Measurements from ENCODE around the gene PIGP. TPM values are rescaled to one million over a fixed set of nuclear protein-coding genes. Genes with fewer than 3 reads are reported as not detected.

PIGP gene
- total and polyA plus RNA-seq, 12 donors: 7.3 to 236 (median 49.4) TPM

DNA sequence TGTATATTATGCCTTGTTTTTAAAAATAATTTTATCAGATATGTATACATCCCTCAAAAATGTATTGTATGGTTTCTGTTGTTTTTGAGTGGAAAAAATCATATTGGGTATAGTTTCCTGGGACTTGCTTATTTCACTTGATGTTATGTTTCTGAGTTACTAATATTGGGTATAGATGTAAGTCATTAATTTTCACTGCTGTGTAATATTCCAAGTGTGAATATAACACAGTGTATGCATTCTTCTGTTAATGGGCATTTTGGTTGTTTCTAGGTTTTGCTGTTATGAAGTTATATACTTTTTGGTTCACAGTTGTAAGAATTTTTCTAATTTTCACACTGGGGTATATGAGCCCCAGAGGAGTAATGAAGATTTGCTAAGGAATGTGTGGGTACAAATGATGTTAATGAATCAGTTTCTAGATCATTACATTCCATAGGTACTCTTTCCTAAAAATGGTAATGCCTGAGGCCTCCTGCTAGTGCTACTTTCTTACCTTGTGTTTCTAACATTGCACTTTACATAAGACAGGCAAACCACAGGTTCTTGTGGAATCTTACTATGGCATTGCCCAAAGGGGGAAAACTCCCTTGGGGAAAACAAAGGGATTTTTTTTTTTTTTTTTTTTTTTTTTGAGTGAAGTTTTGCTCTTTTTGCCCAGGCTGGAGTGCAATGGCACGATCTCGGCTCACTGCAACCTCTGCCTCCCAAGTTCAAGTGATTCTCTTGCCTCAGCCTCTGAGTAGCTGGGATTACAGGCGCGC, 3.4 kb upstream of the PIGP start:
- intact Hi-C loops (cut with DNase I): no loop called here
- H3K9me3 ChIP-seq (replicated peaks in 1 of 3): no peaks in the 10 kb centered on the region
- H3K4me3 ChIP-seq: no peak overlapping the region
- no peaks in the 10 kb centered on the region for H3K27me3 ChIP-seq
- no peak overlapping the region for H3K27ac ChIP-seq
- no peaks in the 10 kb centered on the region for H3K36me3 ChIP-seq (replicated peaks in 1 of 2)
- TF ChIP-seq POLR2A (IDR thresholded peaks at IDR 0.05): no peak
- TF ChIP-seq, protein P1, sequence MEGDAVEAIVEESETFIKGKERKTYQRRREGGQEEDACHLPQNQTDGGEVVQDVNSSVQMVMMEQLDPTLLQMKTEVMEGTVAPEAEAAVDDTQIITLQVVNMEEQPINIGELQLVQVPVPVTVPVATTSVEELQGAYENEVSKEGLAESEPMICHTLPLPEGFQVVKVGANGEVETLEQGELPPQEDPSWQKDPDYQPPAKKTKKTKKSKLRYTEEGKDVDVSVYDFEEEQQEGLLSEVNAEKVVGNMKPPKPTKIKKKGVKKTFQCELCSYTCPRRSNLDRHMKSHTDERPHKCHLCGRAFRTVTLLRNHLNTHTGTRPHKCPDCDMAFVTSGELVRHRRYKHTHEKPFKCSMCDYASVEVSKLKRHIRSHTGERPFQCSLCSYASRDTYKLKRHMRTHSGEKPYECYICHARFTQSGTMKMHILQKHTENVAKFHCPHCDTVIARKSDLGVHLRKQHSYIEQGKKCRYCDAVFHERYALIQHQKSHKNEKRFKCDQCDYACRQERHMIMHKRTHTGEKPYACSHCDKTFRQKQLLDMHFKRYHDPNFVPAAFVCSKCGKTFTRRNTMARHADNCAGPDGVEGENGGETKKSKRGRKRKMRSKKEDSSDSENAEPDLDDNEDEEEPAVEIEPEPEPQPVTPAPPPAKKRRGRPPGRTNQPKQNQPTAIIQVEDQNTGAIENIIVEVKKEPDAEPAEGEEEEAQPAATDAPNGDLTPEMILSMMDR (IDR thresholded peaks at IDR 0.05): no peak
- 91 to 100% (median 96%) methylated on average over 3 to 4 of the region's 4 CpGs for WGBS, 4 donors
- H3K4me1 ChIP-seq (replicated peaks in 1 of 2): peaks cover 4 to 24% of the 10 kb centered on the region in 2 donors
- DNase-seq: no peak

DNA sequence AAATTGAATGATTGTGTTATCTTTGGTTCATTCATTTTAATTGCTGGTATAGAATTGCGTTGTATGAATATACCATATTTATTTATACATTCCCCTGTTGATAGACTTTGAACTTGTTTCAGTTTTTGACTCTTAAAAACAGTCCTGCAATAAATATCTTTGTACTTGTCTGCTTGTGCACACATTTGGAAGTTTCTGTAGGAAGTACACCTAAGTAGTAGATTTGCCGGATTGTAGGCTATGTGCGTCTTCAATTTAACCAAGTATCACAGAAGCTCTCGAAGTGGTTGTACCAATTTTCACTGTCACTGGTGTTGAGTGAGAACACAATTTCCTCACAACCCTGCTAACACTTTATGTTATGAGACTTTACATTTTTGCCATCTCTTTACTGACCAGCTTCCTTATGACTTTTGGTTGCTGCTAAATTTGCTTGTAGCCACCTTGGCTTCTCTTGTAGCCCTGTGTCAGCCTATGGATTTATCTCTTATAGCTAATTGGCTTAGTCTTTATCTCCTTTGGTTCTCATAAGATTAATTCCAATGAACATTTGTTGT, 2.4 kb upstream of the PIGP start:
- Histone ChIP-seq H3K27ac (peak overlapping the region in 1 of 5 donors; percentile 99), H3K9me3 (replicated peaks in 1 of 3) (no peaks in the 10 kb centered on the region), H3K4me1 (replicated peaks in 1 of 2) (peaks cover 4 to 30% of the 10 kb centered on the region in 2 donors), H3K36me3 (replicated peaks in 1 of 2) (no peaks in the 10 kb centered on the region), H3K4me3 (no peak overlapping the region), H3K27me3 (no peaks in the 10 kb centered on the region)
- TF ChIP-seq, protein P1 (IDR thresholded peaks at IDR 0.05): no peak
- TF ChIP-seq POLR2A (IDR thresholded peaks at IDR 0.05): no peak
- 90 to 93% (median 92%) methylated on average over 4 of the region's 4 CpGs for WGBS, 4 donors
- no peak for DNase-seq
- intact Hi-C loops (cut with DNase I): no loop called here

DNA sequence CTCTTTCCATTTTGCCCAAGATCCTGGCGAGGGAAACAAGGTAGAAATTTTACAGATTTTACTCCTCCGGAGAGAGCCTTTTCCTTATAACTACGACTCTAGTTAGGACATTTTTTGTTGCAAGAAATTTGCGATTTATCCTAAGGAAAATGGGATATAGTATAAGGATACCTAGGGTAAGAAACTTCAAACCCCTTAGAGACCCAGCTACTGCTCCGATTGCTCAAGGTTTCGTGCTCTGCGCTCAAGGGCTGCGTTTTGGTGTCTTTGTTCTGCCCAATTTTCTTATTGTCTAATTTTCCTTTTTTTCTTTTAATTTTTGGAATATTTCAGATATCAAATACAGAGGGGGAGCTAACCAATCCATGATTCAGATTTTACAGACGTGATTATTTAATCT, 1.7 kb upstream of the PIGP start:
- Histone ChIP-seq H3K27me3 (no peaks in the 10 kb centered on the region), H3K4me1 (replicated peaks in 1 of 2) (peaks cover 4 to 33% of the 10 kb centered on the region in 2 donors), H3K4me3 (peak overlapping the region in 2 of 4 donors; percentile 58 to 91), H3K36me3 (replicated peaks in 1 of 2) (no peaks in the 10 kb centered on the region), H3K27ac (peak overlapping the region in 4 of 5 donors; percentile 97 to 100 (median 99)), H3K9me3 (replicated peaks in 1 of 3) (no peaks in the 10 kb centered on the region)
- no peak for DNase-seq
- 15 to 20% (median 18%) methylated on average over 9 of the region's 9 CpGs for WGBS, 4 donors
- intact Hi-C loops (cut with DNase I): no loop called here
- no peak for TF ChIP-seq POLR2A (IDR thresholded peaks at IDR 0.05)
- TF ChIP-seq, protein P1 (IDR thresholded peaks at IDR 0.05): no peak

DNA sequence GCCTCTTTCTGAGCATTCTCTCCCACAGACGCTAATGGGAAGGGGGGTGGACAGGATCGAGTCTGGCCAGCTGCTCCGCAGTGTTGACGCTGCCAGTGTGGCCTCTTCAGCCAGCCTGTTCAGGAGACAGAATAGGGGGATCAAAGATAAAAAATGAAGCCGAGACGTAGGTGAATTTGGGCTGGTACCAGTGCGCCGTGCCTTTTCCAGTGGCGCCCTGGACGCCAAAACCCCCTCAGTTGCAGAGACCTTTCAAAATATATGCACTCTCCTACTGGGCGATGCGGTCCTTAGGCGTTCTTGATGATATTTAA, 1.3 kb upstream of the PIGP start:
- no peak for TF ChIP-seq POLR2A (IDR thresholded peaks at IDR 0.05)
- TF ChIP-seq, protein P1 (IDR thresholded peaks at IDR 0.05): no peak
- DNase-seq: peak in 2 of 7 donors; percentile 48 to 60
- Histone ChIP-seq H3K9me3 (replicated peaks in 1 of 3) (no peaks in the 10 kb centered on the region), H3K4me3 (peak overlapping the region in 3 of 4 donors; percentile 58 to 92 (median 91)), H3K4me1 (replicated peaks in 1 of 2) (peaks cover 4 to 33% of the 10 kb centered on the region in 2 donors), H3K27me3 (no peaks in the 10 kb centered on the region), H3K27ac (peak overlapping the region; percentile 87 to 100 (median 99)), H3K36me3 (replicated peaks in 1 of 2) (no peaks in the 10 kb centered on the region)
- intact Hi-C loops (cut with DNase I): no loop called here
- WGBS, 4 donors: 1 to 2% (median 2%) methylated on average over 9 to 13 of the region's 13 CpGs
